ENCODE results near the gene PTPRH.
"Not testable (repeated sequence)": the region's sequence is repeated elsewhere in the genome, so short reads cannot be mapped to it uniquely, and the experiment has no call there.

PTPRH gene

DNA sequence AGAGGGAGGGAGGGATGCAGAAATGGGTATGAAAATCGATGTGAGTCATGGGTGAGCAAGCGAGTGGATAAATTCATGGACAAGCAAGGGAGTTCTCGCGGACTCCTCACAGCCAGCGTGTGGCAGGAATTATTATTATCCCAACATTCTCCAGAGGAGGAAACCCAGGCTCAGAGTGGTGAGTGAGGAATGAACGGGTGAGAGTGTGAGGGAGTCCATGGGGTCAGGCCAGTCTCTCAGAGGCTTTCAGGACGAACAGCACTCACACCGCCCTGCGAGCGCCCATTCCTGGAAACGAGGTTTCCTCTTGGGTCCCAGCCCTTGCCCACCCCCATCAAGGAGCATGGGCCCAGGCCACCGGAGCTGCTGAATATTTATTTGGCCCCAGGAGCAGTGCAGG lies 36.6 kb downstream of the PTPRH start:
- Histone ChIP-seq H3K4me3 (IDR thresholded peaks at IDR 0.05; ENCODE audit: insufficient read depth, low read depth, low read length) (no peak overlapping the region), H3K79me2 (ENCODE audit: insufficient read depth, low read depth) (no peaks in the 10 kb centered on the region), H4K20me1 (ENCODE audit: insufficient read depth) (no peaks in the 10 kb centered on the region), H3K4me1 (ENCODE audit: low read depth, poor library complexity, severe bottlenecking) (no peaks in the 10 kb centered on the region), H3K27me3 (ENCODE audit: insufficient read depth, low read depth) (peaks cover 69% of the 10 kb centered on the region), H2AFZ (ENCODE audit: low read depth) (no peak overlapping the region), H3K4me2 (no peak overlapping the region), H3K27ac (no peak overlapping the region), H3K9ac (no peak overlapping the region), H3K36me3 (ENCODE audit: insufficient read depth) (no peaks in the 10 kb centered on the region)
- TF ChIP-seq CTCF (conservative IDR thresholded peaks at IDR 0.05; ENCODE audit: low read depth, low read length) = no peak

GRCh38 chr19:55172318-55172717 lies 37.0 kb downstream of the PTPRH start:
- H4K20me1 ChIP-seq (ENCODE audit: insufficient read depth); H3K4me3 ChIP-seq (IDR thresholded peaks at IDR 0.05; ENCODE audit: insufficient read depth, low read depth, low read length); H3K36me3 ChIP-seq (ENCODE audit: insufficient read depth); H2AFZ ChIP-seq (ENCODE audit: low read depth); H3K4me1 ChIP-seq (ENCODE audit: low read depth, poor library complexity, severe bottlenecking); H3K79me2 ChIP-seq (ENCODE audit: insufficient read depth, low read depth); H3K4me2 ChIP-seq; H3K27ac ChIP-seq; H3K9ac ChIP-seq: not testable (repeated sequence)
- peaks cover 70% of the 10 kb centered on the region for H3K27me3 ChIP-seq (ENCODE audit: insufficient read depth, low read depth)

- no peak overlapping the region for H3K4me3 ChIP-seq (IDR thresholded peaks at IDR 0.05; ENCODE audit: insufficient read depth, low read depth, low read length)
- no peaks in the 10 kb centered on the region for H3K36me3 ChIP-seq (ENCODE audit: insufficient read depth)
- H3K27ac ChIP-seq = no peak overlapping the region
- H3K4me1 ChIP-seq (ENCODE audit: low read depth, poor library complexity, severe bottlenecking) = no peaks in the 10 kb centered on the region
- H2AFZ ChIP-seq (ENCODE audit: low read depth) = no peak overlapping the region
- H3K79me2 ChIP-seq (ENCODE audit: insufficient read depth, low read depth) = no peaks in the 10 kb centered on the region
- H3K27me3 ChIP-seq (ENCODE audit: insufficient read depth, low read depth) = peaks cover 72% of the 10 kb centered on the region
- no peak overlapping the region for H3K9ac ChIP-seq
- no peak for TF ChIP-seq CTCF (conservative IDR thresholded peaks at IDR 0.05; ENCODE audit: low read depth, low read length)
- H3K4me2 ChIP-seq = no peak overlapping the region
- H4K20me1 ChIP-seq (ENCODE audit: insufficient read depth) = no peaks in the 10 kb centered on the region
Measured at GRCh38 chr19:55171440-55171839, 37.9 kb downstream of the PTPRH start.

DNA sequence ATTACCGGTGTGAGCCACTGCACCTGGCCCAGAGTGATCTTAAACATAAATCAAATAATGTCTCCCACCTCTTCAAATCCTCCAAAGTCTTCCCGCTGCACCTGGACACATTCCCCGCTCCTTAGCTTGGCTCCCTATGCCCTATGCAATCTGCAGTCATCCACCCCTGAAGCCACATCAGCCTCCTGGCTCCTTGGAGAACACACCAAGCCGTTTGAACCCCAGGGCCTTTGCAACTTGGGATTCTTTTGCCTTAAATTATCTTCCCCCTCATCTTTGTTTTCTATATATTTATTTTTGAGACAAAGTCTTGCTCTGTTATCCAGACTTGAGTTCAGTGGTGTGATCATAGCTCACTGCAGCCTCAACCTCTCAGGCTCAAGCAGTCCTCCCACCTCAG lies 40.2 kb downstream of the PTPRH start:
- no peak overlapping the region for H3K9ac ChIP-seq
- no peak for TF ChIP-seq CTCF (conservative IDR thresholded peaks at IDR 0.05; ENCODE audit: low read depth, low read length)

DNA sequence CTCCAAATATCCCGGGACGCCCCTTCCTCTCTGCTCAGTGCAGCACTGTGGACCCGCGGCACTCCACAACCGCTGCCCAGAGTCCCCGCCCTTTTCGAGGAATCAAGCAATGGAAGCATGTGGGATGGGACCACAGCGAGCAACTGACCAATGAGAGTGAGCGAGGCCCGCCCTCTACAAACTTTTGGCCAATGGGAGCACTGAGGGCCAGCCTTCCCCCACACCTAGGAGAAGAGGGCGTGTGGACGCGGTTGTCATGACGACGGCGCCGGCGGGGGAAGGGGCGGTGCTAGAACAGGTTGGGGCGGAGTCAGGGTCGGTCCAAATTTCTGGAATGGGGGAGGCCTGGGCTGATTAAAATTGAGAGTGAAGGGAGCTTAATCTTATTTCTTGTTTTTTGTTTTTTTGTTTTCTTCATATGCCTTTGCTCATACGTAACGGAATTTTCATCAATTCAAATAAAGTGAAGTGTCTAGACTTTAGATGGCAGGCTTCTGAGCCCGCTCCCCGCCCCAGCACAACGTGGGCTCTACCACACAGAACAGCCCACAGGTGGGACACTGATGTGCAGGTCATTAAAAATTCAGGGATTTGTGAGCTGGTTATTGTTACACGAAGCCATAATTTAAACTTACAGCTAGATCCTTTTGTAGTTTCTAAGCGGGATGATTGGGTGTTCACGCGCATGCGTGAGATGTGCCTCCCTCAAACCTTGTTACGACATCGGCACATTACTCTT lies 42.6 kb downstream of the PTPRH start, which contains the start of gene DNAAF3:
Gene DNAAF3, minus strand, starts transcription at position 84 of the 739 bp plus-strand sequence. CDS start 200 bp downstream, outside the sequence.
- H3K36me3 ChIP-seq (ENCODE audit: insufficient read depth) = no peaks in the 10 kb centered on the region
- H3K79me2 ChIP-seq (ENCODE audit: insufficient read depth, low read depth) = no peaks in the 10 kb centered on the region
- H2AFZ ChIP-seq (ENCODE audit: low read depth) = no peak within 1 kb of the TSS; the same call in 1 of the 2 replicates
- no peaks in the 10 kb centered on the region for H4K20me1 ChIP-seq (ENCODE audit: insufficient read depth)
- H3K9ac ChIP-seq = no peak within 1 kb of the TSS
- H3K4me2 ChIP-seq = no peak within 1 kb of the TSS
- H3K4me3 ChIP-seq (IDR thresholded peaks at IDR 0.05; ENCODE audit: insufficient read depth, low read depth, low read length) = no peak within 1 kb of the TSS
- no peaks in the 10 kb centered on the region for H3K4me1 ChIP-seq (ENCODE audit: low read depth, poor library complexity, severe bottlenecking)
- H3K27me3 ChIP-seq (ENCODE audit: insufficient read depth, low read depth) = peaks cover 86% of the 10 kb centered on the region
- H3K27ac ChIP-seq = no peak within 1 kb of the TSS
- TF ChIP-seq CTCF (conservative IDR thresholded peaks at IDR 0.05; ENCODE audit: low read depth, low read length) = no peak

More for the DNA sequence above, 40.2 kb downstream of the PTPRH start:
- Histone ChIP-seq H3K4me3 (IDR thresholded peaks at IDR 0.05; ENCODE audit: insufficient read depth, low read depth, low read length) (no peak overlapping the region), H3K79me2 (ENCODE audit: insufficient read depth, low read depth) (no peaks in the 10 kb centered on the region), H3K4me1 (ENCODE audit: low read depth, poor library complexity, severe bottlenecking) (no peaks in the 10 kb centered on the region), H4K20me1 (ENCODE audit: insufficient read depth) (no peaks in the 10 kb centered on the region), H3K27ac (no peak overlapping the region), H3K27me3 (ENCODE audit: insufficient read depth, low read depth) (peaks cover 87% of the 10 kb centered on the region), H2AFZ (ENCODE audit: low read depth) (no peak overlapping the region), H3K4me2 (no peak overlapping the region), H3K36me3 (ENCODE audit: insufficient read depth) (no peaks in the 10 kb centered on the region)

All from KMS-11 (cell line).